Measurements from ENCODE around the gene BRMS1L. TPM values are rescaled to one million over a fixed set of nuclear protein-coding genes. Genes with fewer than 3 reads are reported as not detected.
A peak's percentile ranks its signal among the peaks of the same experiment; 100 is the strongest.

The BRMS1L gene
- total and polyA plus RNA-seq, 2 donors = 3.1 to 7.4 TPM

DNA sequence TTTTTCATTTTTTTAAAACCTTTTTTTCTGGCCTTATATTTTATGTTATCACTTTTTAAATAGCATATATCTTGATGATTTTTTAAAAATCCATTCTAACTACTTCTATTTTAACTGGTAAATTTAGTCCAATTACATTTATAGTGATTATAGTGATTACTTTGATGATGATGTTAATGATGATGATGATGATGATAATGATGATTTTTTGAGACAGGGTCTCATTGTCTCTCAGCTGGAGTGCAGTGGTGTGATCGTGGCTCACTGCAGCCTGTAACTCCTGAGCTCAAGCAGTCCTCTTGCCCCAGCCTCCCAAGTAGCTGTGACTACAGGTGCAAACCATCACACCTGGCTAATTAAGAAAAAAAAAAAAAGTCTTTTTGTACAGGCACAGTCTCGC, 27.1 kb downstream of the BRMS1L start:
- peaks cover 2 to 4% of the 10 kb centered on the region in 2 donors for H3K36me3 ChIP-seq (ENCODE audit: control insufficient read depth in 2 of 2, insufficient read depth in 2 of 2, low read length in 1 of 2)
- H3K9me3 ChIP-seq (ENCODE audit: control insufficient read depth in 2 of 2, insufficient read depth in 1 of 2, low read length in 1 of 2) = no peaks in the 10 kb centered on the region
- no peak for DNase-seq (ENCODE audit: low read depth in 6 of 9, low spot score in 9 of 9)
- no peaks in the 10 kb centered on the region for H3K27me3 ChIP-seq (ENCODE audit: control insufficient read depth in 2 of 2, insufficient read depth in 1 of 2, low read length in 1 of 2)
- no peak overlapping the region for H3K27ac ChIP-seq (ENCODE audit: low read depth in 1 of 2, low read length in 1 of 2)
- H3K4me1 ChIP-seq (ENCODE audit: control insufficient read depth in 2 of 2, insufficient read depth in 2 of 2, low read length in 2 of 2) = no peaks in the 10 kb centered on the region
- no peak overlapping the region for H3K4me3 ChIP-seq (ENCODE audit: low read length in 2 of 2)
- WGBS = 96% methylated on average over 2 of the region's 2 CpGs

DNA sequence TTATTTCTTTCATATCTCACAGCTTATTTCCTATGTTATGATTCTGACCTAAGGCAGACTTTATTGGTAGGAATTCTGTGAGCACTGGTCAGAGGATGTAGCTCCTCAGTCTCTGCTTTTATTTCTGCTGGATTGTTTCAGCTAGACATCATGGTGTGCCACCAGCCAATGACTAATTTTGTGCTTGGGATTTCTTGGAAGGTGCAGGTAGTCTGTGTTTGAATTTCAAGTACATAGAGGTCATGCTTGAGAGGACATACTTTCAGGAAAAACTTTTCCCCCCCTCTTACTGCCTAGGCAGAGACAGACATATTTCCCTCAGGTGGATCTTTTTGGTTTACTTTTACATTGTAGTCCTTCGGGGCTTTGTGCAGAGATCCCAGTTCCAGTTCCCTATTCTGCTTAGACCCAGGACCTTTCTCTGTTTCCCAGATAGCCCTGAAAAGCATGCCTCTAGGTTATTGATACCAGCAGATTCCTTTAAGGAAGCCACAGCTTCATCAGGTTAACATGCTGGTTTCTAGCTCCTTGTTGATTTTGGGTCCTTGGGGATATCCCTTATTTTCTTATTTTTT, 28.6 kb downstream of the BRMS1L start:
- Histone ChIP-seq H3K36me3 (ENCODE audit: control insufficient read depth in 2 of 2, insufficient read depth in 2 of 2, low read length in 1 of 2) (peaks cover 0 to 2% of the 10 kb centered on the region in 2 donors), H3K4me3 (ENCODE audit: low read length in 2 of 2) (no peak overlapping the region), H3K4me1 (ENCODE audit: control insufficient read depth in 2 of 2, insufficient read depth in 2 of 2, low read length in 2 of 2) (no peaks in the 10 kb centered on the region), H3K9me3 (ENCODE audit: control insufficient read depth in 2 of 2, insufficient read depth in 1 of 2, low read length in 1 of 2) (no peaks in the 10 kb centered on the region), H3K27me3 (ENCODE audit: control insufficient read depth in 2 of 2, insufficient read depth in 1 of 2, low read length in 1 of 2) (no peaks in the 10 kb centered on the region), H3K27ac (ENCODE audit: low read depth in 1 of 2, low read length in 1 of 2) (no peak overlapping the region)
- no peak for DNase-seq (ENCODE audit: low read depth in 6 of 9, low spot score in 9 of 9)
- 90% methylated on average over 1 of the region's 1 CpG for WGBS

DNA sequence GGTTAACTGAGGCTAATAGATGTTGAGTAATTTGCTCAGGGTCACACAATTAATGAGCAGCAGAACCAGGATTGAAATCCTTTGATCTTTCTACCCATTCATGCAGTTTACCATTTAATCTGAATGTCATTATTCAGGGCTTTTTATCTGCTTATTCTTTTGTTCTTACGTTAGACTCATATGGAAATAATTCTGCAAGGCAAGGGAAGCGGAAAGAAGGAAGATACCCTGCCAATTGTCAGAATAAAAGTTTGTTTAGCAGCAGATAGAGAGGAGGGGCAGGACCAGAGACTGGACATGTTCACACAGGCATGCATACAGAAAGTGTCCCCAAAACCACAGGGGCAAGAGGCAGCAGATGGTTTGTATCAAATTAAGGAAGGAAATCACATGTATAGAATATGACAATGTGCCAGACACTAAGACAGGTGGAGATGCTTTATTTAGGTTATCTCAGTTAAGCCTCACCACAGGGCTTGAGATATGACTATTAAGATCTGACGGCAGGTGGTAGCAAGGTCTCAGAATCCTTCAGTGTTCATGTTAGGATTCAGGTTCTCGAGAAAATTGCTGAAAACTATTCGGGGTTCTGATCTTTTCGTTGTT, 29.8 kb downstream of the BRMS1L start:
- 28% methylated on average over 6 of the region's 6 CpGs for WGBS
- no peaks in the 10 kb centered on the region for H3K9me3 ChIP-seq (ENCODE audit: control insufficient read depth in 2 of 2, insufficient read depth in 1 of 2, low read length in 1 of 2)
- peaks cover 0 to 2% of the 10 kb centered on the region in 2 donors for H3K36me3 ChIP-seq (ENCODE audit: control insufficient read depth in 2 of 2, insufficient read depth in 2 of 2, low read length in 1 of 2)
- no peak overlapping the region for H3K4me3 ChIP-seq (ENCODE audit: low read length in 2 of 2)
- H3K27me3 ChIP-seq (ENCODE audit: control insufficient read depth in 2 of 2, insufficient read depth in 1 of 2, low read length in 1 of 2) = no peaks in the 10 kb centered on the region
- peak in 1 of 9 donors; percentile 15 for DNase-seq (ENCODE audit: low read depth in 6 of 9, low spot score in 9 of 9)
- no peaks in the 10 kb centered on the region for H3K4me1 ChIP-seq (ENCODE audit: control insufficient read depth in 2 of 2, insufficient read depth in 2 of 2, low read length in 2 of 2)
- no peak overlapping the region for H3K27ac ChIP-seq (ENCODE audit: low read depth in 1 of 2, low read length in 1 of 2)

DNA sequence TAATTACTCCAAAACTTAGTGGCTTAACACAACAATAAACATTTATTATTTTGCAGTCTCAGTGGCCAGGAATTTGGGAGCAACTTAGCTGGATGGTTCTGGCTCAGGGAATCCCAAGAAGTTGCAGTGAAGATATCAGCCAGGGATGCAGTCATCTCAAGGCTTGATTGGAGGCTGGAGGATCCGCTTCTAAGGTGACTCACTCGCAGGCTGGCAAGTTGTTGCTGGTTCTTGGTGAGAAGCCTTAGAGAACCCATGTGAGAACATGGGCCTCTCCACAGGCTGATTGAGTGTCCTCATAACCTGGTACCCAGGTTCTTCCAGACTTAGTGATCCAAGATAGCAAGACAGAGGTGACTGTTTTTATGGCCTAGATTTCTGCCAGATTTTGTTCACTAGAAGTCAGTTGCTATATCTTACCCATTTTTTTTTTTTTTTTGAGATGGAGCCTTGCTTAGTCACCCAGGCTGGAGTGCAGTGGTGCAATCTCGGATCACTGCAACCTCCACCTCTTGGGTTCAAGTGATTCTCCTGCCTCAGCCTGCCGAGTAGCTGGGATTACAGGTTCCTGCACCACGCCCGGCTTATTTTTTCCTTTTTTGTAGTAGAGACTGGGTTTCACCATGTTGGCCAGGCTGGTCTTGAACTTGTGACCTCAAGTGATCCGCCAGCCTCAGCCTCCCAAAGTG, 32.5 kb downstream of the BRMS1L start:
- H3K4me1 ChIP-seq (ENCODE audit: control insufficient read depth in 2 of 2, insufficient read depth in 2 of 2, low read length in 2 of 2) = no peaks in the 10 kb centered on the region
- H3K36me3 ChIP-seq (ENCODE audit: control insufficient read depth in 2 of 2, insufficient read depth in 2 of 2, low read length in 1 of 2) = peaks cover 0 to 6% of the 10 kb centered on the region in 2 donors
- no peak overlapping the region for H3K27ac ChIP-seq (ENCODE audit: low read depth in 1 of 2, low read length in 1 of 2)
- DNase-seq (ENCODE audit: low read depth in 6 of 9, low spot score in 9 of 9) = no peak
- H3K9me3 ChIP-seq (ENCODE audit: control insufficient read depth in 2 of 2, insufficient read depth in 1 of 2, low read length in 1 of 2) = no peaks in the 10 kb centered on the region
- H3K27me3 ChIP-seq (ENCODE audit: control insufficient read depth in 2 of 2, insufficient read depth in 1 of 2, low read length in 1 of 2) = no peaks in the 10 kb centered on the region
- WGBS = 99% methylated on average over 7 of the region's 7 CpGs
- H3K4me3 ChIP-seq (ENCODE audit: low read length in 2 of 2) = no peak overlapping the region

DNA sequence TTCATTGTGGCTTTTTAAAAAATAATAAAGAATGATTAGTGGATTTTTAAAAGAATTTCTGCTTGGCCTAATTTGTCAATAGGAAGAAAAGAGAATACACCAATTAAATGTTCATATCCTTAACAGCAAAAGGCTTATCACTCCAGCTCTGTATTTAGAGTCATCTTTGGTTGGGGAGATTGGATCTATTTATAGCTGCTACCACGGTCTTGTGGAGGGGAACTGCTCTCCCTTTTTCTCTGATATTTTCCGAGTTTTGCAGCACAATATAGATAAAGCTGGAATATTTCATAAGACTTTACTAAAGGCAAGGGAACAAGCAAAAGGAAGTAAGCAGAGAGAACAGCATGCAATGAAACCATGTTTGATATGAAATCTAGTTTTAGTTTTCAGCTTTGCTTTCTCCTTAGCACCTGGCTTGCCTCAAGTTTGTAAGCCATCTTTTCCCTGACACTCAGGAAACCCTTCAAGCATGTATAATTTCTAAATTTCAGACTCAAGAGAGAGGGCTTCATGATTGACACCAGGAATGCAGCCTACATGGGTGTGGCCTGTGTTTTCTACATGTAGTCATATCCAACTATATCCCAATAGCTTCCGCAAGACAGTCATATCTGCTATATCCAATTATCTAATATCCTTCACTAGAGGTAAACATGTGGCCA, 35.2 kb downstream of the BRMS1L start:
- WGBS = 76% methylated on average over 3 of the region's 3 CpGs
- no peaks in the 10 kb centered on the region for H3K27me3 ChIP-seq (ENCODE audit: control insufficient read depth in 2 of 2, insufficient read depth in 1 of 2, low read length in 1 of 2)
- H3K36me3 ChIP-seq (ENCODE audit: control insufficient read depth in 2 of 2, insufficient read depth in 2 of 2, low read length in 1 of 2) = peaks cover 0 to 7% of the 10 kb centered on the region in 2 donors

DNA sequence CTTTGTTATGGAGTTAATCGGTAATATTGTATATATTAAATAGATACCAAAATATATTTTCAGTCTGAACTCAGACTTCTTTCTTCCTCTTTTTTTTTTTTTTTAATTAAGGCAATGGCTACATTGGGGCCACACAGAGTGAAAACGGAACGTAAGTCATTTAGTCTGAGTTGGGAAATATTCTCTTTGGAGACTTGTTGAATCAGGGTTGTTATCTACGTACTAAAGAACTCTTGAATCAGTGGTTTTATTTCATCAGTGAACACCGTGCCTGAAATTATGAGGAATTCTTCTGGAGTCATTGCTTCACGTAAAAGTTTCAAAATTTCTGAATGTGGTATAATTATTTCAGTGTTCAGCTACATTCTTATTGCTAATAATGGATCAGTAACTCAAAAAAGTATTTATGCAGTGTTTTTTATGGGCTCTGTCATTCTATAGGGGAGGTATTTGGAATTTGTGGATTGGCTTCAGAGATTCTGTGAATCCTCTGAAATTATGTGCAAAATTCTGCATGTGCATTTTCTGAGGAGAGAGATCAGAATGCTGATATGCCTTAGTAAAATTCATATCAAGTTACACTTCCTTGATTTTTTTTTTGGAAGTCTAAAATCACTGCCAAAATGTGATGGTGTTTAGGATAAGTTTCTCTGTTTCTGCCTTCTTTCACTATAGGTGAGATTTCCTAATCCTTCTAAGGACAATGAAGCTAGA, 39.6 kb downstream of the BRMS1L start:
- Histone ChIP-seq H3K4me1 (ENCODE audit: control insufficient read depth in 2 of 2, insufficient read depth in 2 of 2, low read length in 2 of 2) (no peaks in the 10 kb centered on the region), H3K4me3 (ENCODE audit: low read length in 2 of 2) (no peak overlapping the region), H3K27me3 (ENCODE audit: control insufficient read depth in 2 of 2, insufficient read depth in 1 of 2, low read length in 1 of 2) (no peaks in the 10 kb centered on the region), H3K9me3 (ENCODE audit: control insufficient read depth in 2 of 2, insufficient read depth in 1 of 2, low read length in 1 of 2) (no peaks in the 10 kb centered on the region), H3K36me3 (ENCODE audit: control insufficient read depth in 2 of 2, insufficient read depth in 2 of 2, low read length in 1 of 2) (peaks cover 0 to 5% of the 10 kb centered on the region in 2 donors), H3K27ac (ENCODE audit: low read depth in 1 of 2, low read length in 1 of 2) (no peak overlapping the region)
- WGBS = 95% methylated on average over 6 of the region's 6 CpGs
- DNase-seq (ENCODE audit: low read depth in 6 of 9, low spot score in 9 of 9) = no peak

More for the DNA sequence above, 35.2 kb downstream of the BRMS1L start:
- Histone ChIP-seq H3K4me1 (ENCODE audit: control insufficient read depth in 2 of 2, insufficient read depth in 2 of 2, low read length in 2 of 2) (no peaks in the 10 kb centered on the region), H3K4me3 (ENCODE audit: low read length in 2 of 2) (no peak overlapping the region), H3K27ac (ENCODE audit: low read depth in 1 of 2, low read length in 1 of 2) (no peak overlapping the region), H3K9me3 (ENCODE audit: control insufficient read depth in 2 of 2, insufficient read depth in 1 of 2, low read length in 1 of 2) (no peaks in the 10 kb centered on the region)
- DNase-seq (ENCODE audit: low read depth in 6 of 9, low spot score in 9 of 9) = no peak

DNA sequence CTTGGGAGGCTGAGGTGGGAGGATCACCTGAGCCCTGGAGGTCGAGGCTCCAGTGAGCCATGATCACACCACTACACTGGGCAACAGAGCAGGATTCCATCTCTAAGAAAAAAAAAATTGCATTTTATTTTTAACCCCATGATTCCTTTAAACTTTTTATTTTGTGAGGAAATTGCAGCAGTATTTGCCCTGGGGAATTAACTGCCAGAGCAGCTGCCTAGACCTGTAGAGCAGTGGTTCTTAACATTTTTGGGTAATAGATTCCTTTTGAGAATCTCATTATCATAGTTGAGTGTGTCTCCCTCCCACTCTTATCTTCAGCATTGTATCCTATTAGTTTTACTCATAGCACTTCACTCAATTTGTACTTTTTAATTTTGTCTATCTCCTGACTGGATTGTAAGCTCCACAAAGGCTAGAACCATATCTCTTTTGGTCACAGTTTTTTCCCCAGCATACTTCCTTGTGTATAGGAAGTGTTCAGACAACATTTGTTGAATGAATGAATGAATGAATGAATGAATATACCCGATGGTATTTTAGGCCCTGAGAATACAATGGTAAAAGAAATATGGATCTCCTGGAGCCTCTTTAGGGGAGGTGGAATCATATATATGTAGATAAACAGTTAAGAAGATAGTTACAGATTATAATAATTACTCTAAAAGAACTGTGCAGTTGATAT, 40.6 kb downstream of the BRMS1L start:
- Histone ChIP-seq H3K9me3 (ENCODE audit: control insufficient read depth in 2 of 2, insufficient read depth in 1 of 2, low read length in 1 of 2) (no peaks in the 10 kb centered on the region), H3K27me3 (ENCODE audit: control insufficient read depth in 2 of 2, insufficient read depth in 1 of 2, low read length in 1 of 2) (no peaks in the 10 kb centered on the region), H3K4me3 (ENCODE audit: low read length in 2 of 2) (no peak overlapping the region), H3K4me1 (ENCODE audit: control insufficient read depth in 2 of 2, insufficient read depth in 2 of 2, low read length in 2 of 2) (no peaks in the 10 kb centered on the region), H3K36me3 (ENCODE audit: control insufficient read depth in 2 of 2, insufficient read depth in 2 of 2, low read length in 1 of 2) (peaks cover 0 to 5% of the 10 kb centered on the region in 2 donors), H3K27ac (ENCODE audit: low read depth in 1 of 2, low read length in 1 of 2) (no peak overlapping the region)
- no peak for DNase-seq (ENCODE audit: low read depth in 6 of 9, low spot score in 9 of 9)
- WGBS = 94% methylated on average over 2 of the region's 2 CpGs

DNA sequence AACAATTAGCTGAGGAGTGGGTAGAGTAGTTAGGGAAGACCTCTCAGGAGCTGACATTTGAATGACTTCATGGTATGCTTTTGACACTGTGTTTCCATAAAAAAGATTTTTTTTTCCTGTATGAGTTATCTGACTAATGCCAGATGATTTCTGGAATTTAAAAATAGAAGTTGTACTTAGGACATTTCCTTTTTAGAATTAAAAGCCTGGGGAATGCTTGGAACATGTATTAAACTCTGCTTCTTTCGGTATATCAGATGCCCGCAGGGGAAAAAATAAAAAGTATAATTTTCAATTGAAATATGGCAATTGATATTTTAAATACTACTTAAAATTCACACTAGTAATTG, 41.1 kb downstream of the BRMS1L start:
- DNase-seq (ENCODE audit: low read depth in 6 of 9, low spot score in 9 of 9) = no peak
- Histone ChIP-seq H3K36me3 (ENCODE audit: control insufficient read depth in 2 of 2, insufficient read depth in 2 of 2, low read length in 1 of 2) (peaks cover 0 to 5% of the 10 kb centered on the region in 2 donors), H3K4me1 (ENCODE audit: control insufficient read depth in 2 of 2, insufficient read depth in 2 of 2, low read length in 2 of 2) (no peaks in the 10 kb centered on the region), H3K9me3 (ENCODE audit: control insufficient read depth in 2 of 2, insufficient read depth in 1 of 2, low read length in 1 of 2) (no peaks in the 10 kb centered on the region), H3K27me3 (ENCODE audit: control insufficient read depth in 2 of 2, insufficient read depth in 1 of 2, low read length in 1 of 2) (no peaks in the 10 kb centered on the region), H3K27ac (ENCODE audit: low read depth in 1 of 2, low read length in 1 of 2) (no peak overlapping the region), H3K4me3 (ENCODE audit: low read length in 2 of 2) (no peak overlapping the region)
- WGBS = 99% methylated on average over 2 of the region's 2 CpGs
